GM12872 (cell line): ENCODE data around the gene CDK4.

Source experiments
- TF ChIP-seq, protein P1 (sequence below): IDR thresholded peaks from 3 replicates; pipeline ENCODE4 v1.5.1; 2011; ENCODE audit warnings: low read depth, mild to moderate bottlenecking, low read length, moderate library complexity; ENCODE audit not compliant: insufficient read depth

CDK4 gene

GRCh38 chr12:57744777-57745484, 7.2 kb downstream of the CDK4 start, which contains the start of gene TSPAN31:
Gene TSPAN31, plus strand, starts transcription at chr12:57745039. Its CDS starts 116 bp downstream, at chr12:57745155.
- TF ChIP-seq, protein P1, sequence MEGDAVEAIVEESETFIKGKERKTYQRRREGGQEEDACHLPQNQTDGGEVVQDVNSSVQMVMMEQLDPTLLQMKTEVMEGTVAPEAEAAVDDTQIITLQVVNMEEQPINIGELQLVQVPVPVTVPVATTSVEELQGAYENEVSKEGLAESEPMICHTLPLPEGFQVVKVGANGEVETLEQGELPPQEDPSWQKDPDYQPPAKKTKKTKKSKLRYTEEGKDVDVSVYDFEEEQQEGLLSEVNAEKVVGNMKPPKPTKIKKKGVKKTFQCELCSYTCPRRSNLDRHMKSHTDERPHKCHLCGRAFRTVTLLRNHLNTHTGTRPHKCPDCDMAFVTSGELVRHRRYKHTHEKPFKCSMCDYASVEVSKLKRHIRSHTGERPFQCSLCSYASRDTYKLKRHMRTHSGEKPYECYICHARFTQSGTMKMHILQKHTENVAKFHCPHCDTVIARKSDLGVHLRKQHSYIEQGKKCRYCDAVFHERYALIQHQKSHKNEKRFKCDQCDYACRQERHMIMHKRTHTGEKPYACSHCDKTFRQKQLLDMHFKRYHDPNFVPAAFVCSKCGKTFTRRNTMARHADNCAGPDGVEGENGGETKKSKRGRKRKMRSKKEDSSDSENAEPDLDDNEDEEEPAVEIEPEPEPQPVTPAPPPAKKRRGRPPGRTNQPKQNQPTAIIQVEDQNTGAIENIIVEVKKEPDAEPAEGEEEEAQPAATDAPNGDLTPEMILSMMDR = no peak

DNA sequence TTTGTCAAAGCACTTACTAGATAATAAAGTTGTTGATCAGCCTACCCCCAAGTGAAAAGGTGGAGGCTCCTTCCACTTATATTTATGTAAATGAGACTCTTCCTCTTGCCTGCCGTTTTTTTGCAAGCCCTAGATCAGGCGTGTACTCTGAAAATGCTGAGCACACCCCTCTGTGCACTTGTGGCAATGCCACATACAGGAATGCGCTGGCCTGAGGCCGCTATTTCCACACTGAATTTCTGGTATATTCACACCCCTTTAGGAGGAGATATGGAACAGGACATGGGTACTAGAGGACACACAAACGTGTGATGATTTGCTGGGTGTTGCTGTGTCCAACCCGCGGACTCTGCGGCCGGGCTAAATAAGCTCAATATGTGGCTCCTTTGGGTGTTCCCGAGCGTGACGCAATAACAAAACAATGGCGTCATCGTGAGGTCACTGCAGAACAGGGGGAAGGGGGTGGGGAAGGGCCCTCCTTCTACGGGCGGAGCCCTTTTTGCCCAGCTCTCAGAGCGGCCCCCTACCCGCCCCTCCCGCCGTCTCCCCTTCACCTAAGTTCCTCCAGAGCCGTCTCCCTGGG, 7.8 kb downstream of the CDK4 start:
- TF ChIP-seq, protein P1 = no peak

DNA sequence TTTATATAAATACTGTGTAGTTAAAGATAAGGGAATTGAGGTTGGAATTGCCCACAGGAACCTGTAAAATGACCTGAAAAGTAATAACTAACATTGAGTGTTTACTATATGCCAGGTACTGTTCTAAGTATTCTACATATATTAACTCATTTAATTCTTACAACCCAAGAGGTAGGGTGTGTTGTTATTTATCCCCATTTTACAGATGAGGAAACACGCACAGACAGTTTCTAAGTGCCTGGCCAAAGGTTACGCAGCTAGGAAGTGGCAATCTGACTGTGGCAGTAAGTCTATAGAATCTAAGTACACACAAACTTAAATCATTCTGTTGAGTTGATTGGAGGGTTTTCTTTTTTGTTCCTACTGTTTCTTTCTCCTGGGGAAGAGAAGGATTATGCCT, 8.3 kb downstream of the CDK4 start:
- TF ChIP-seq, protein P1 = no peak

- TF ChIP-seq, protein P1 = peak; percentile 72
Measured at GRCh38 chr12:57741844-57742738, 10.0 kb downstream of the CDK4 start.

DNA sequence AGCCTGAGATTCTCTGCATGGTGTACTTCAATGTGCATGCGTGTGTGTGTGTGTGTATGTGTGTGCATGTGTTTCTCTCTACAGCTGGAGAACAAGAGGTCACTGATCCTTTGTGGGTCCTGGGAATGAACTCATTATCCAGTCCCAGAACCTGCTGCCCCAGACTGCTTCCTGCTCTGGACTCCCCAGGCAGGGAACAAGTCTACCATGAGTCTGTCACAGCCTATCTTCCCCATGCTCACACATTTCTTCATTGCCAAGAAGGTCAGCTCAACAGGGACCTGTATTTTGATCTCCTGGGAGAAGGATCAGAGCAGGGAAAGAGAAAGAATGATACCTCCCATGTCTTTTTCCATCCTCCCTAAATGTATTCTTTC, 10.7 kb downstream of the CDK4 start:
- TF ChIP-seq, protein P1 = no peak

DNA sequence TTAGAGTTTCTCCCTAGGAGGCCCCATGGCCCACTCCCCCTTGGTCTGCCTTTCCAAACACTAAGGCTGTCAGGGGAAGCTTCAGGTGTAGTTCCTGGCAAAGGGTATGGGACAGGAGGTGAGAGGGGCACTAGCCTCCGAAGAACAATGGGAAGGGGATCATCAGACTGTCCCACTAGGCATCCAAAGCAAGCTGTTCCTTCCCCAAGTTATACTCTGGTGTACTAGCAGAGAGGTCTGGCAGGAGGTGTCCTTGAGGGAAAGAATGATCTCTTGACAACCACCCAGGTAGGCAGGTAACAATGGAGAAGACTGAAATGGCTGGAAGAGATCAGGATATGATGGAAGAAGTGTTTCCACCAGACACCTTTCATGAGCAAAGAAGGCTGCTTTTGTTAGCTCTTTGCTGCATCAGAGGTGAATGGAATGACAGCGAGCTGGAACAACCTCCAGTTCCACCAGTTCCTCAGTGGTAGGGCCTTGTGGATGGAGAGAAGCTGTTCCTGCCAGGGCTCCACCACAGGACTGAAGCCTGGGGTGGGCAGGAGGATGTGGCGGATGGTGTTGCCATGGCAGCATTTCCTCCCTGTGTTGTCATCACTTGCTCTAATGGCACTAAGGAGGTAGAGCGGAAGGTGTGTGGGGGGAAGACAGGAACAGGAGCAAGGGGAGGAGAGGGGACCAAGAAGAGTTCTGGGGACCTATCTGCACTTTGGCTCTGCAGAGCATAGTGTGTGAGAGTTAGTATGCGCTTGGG, 11.3 kb downstream of the CDK4 start:
- TF ChIP-seq, protein P1 = no peak

DNA sequence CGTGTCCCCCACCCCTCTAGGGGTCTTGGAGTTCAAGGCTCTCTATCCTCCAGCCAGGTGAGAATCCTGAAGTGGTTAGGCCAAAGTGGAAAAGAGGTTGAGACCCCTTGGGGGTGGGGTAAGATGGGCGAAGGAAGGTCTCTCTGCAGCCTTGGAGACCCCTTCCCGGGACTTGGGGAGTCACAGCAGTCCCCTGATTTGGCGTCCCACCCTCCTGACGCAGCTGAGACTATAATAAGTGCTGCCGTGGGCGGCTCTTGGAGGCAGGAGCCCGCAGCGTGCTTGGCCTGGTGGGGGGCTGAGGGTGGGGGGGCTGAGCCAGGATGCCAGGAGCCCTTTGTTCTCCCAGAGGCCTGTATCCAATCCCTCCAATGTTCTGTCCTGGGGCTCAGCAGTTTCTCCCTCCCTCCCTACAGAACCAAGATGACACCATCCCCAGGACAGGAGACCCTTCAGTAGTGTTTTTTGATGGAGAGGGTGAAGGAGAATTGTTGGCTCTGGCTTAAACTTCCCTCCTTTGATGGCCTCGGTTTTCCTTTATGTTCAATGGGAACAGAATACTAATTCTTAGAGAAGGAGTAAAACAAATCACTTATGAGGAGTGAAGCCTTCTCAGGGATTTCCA, 12.1 kb downstream of the CDK4 start:
- TF ChIP-seq, protein P1 = no peak
